NK-92 (cell line): ENCODE results near the gene MAML3.

Source experiments
- DNase-seq: peaks from one replicate; lab custom pipeline; 2025; ENCODE audit not compliant: unreplicated experiment; lab: John Stamatoyannopoulos, UW

MAML3 gene

DNA sequence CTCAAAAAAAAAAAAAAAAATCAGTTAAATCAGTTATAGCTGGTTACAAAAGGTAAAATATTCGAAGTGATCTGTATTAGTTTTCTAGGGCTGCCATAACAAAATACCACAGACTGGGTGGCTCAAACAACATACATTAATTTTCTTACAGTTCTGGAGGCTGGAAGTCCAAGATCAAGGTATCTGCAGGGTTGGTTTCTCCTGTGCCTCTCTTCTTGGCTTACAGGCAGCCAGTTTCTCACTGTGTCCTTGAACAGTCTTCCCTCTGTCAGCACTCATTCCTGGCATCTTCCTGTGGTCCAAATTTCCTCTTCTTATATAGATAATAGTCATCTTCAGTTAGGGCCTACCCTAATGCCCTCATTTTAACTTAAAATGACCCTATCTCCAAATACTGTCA, 248.5 kb downstream of the MAML3 start:
- no peak for DNase-seq

DNA sequence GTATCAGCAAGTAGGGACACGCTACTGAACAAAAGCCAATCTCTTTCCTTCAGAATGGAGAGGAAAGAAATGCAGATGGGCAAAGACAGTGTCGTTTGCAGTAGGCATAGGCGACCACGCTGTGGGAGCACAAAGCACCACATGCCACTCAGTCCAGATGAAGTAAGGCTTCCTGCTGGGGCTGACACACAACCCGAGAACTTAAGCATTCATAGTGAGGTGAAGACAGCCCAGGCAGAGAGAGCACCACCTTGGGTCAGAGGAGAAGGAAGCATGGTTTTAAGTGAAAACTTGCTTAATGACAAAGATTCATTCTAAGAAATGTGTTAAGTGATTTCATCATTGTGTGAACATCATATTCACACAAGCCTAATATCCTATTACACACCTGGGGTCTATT, 249.6 kb downstream of the MAML3 start:
- no peak for DNase-seq

GRCh38 chr4:139903845-139904244, 250.1 kb downstream of the MAML3 start:
- no peak for DNase-seq

DNA sequence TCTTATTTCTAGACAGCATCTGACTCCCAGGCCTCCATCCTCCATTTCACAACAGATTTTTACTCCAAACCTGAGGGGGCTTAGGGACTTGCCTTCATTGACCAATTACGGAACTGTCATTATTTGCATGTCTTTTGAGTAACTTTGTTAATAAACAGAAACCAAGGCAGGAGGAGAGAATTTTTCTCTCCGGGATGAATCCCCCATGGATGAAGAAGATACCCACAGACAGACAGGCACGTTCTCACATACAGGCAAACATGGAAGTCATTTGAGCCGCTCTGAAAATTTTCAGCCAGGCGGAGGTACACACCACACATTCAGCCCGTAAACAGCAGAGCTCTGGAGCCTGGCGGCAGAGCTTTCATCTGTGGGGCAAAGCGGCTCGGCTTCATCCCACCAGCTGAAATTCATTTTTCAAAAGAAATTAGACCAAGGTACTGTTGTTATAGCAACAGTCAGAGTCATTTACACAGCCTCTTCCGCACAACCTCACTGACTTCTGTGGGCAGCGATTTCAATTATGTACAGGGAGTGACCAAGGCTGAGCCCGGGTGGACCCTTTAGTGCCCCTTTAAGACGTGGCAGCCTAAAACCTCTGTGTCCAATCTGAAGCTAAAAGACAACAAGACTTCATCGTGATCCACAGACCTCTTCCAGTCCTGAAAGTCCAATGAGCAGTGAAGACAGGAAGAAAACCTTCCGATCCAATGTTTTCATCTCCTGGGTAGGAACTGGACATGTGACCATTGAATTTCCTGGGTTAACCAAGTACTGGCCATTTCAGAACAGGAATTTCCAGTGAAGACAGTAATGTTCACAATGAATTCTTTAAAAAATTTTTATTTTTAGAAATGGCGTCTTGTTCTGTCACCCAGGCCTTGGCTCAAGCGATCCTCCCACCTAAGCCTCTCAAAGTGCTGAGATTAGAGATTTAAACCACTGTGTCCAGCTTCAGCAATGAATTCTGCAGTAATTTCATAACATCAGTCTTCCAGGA, 251.4 kb downstream of the MAML3 start:
- DNase-seq, result no peak

GRCh38 chr4:139901531-139902320, 252.3 kb downstream of the MAML3 start:
- no peak for DNase-seq

- DNase-seq, result no peak
Measured at GRCh38 chr4:139900964-139901376, 253.0 kb downstream of the MAML3 start.

DNA sequence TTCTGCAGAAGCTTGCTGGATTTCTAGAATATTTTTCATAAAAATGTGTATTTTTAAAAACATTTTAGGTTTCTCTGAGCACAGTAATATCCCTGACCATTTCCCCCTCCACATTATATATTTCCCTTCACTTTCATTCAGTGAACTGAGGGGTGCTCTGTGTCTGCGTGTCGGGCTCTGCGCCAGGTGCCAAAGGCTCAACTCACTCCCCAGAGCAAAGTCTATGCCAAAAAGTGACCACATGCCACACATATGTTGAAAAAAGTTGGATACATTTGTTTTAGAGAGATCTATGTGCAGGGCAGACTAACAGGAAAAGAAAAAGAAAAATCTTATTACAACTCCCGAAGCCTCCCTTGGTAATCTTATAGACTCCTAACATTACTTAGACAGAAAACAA, 254.6 kb downstream of the MAML3 start:
- no peak for DNase-seq

DNA sequence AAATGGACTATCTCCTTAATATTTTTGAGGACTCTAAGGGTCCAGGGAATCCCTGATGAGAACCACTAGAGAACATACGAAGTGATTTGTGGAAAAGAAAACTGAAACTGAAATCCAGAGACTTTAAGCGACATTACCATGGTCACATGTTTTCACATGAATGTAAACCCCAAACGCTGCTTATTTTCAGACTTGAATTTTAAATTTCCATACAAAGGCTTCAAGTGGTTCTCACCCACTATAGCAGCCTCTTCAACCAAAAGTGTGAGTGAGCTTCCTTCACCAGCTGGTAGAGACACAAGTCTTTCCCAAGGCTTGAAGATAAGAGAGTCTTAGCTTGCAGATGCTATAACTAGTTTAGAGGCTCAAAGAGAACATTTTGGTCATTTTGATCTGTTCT, 255.7 kb downstream of the MAML3 start:
- DNase-seq, result no peak

DNA sequence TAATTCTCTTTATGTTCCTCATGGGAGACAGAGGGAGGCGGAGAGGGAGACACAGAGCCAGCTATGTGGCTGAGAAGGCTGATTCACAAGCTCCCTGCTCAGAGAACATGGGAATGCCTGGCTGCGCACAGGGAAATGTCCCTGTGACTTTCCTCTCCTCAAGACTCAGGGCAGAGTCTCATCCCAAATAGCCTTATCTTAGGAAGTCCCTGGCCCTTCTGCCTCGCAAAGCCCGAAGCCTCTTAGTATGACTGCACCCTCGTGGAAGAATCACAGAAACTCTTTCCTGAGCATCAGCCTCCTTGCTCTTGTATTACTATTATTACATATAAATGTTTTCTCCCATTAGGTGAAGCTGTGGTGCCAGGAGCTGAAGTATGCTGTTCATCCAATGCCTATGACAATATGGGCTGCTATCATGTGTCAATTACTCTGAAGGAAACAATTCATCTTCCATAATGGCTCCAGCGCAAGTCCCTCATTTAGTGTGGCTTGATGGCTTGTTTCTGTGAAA, 257.8 kb downstream of the MAML3 start:
- DNase-seq, result no peak

- DNase-seq, result no peak
Measured at GRCh38 chr4:139893801-139894200, 260.2 kb downstream of the MAML3 start.

GRCh38 chr4:139892973-139893736, 260.8 kb downstream of the MAML3 start:
- no peak for DNase-seq

GRCh38 chr4:139890816-139891215, 263.2 kb downstream of the MAML3 start:
- DNase-seq, result no peak

DNA sequence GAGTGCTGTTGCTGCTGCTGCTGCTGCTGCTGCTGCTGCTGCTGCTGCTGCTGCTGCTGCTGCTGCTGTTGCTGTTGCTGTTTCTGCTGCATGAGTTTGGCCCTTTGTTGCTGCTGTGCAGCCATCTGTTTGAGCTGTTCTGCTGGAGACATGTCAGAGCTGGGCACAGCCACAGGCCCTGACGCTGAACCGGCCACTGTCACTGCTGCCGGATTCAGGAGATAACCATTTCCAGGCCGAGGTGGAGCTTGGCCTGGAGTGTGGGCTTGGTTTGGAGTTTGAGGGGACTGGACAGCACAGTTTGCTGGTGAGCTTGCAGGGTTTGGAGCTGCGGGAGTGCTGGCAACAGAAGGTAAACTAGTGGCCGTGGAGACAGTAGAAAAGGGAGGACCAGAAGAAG, 264.1 kb downstream of the MAML3 start:
- DNase-seq, result no peak

GRCh38 chr4:139889264-139889663, 264.7 kb downstream of the MAML3 start:
- DNase-seq, result no peak

DNA sequence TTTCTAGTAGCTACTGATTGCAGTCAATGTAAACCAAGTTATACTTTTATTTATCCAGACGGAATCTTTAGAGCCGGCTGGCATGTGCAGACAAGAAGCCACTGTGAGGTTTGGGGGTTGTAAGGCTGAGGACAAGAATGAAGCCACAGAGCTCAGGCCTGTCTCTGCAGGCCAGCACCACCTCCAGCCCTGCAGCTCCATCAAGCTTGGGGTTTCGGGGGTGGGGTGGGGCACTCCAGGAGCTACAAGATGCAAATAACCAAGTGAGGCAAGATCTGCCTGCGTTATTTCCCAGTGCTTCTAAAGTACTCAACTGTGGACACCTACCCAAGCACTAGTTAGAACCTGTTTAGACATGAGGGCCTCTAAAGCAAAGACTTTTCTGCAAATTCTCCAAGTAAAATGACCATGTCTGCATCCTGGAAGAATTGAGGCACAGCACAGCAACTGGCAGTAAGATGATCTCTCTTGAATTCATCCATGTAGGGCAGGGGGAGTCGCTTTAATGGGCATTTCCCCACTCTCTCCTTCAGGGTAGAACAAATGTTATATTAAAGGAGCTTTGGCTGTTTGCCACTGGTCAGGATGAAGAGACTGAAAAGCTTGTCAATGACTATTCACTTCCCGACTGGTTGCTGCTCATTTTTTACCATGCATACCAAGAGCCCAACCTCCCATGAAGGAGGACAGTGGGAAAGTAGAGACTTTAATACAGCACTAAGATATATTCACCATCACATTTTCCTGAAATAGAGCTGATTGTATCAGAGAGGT, 265.8 kb downstream of the MAML3 start:
- no peak for DNase-seq

GRCh38 chr4:139887376-139887802, 266.6 kb downstream of the MAML3 start:
- DNase-seq, result no peak

DNA sequence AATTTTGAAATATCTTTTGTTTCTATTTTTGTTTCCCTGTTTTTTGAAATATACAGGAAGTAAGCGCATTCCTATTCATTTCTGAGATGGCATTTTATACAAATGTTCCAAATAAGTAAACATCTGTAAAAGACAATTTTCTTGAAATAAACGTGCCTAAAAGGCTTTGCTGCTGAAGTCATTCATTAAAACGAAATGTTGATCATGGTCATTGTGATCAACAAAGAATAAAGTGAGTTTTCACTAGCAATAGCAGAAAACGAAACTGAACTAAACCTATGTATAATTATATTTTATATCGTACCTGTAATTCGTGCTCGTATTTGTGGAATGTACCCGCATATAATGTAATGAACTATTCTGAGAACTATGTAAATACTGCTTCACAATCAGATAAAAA, 267.2 kb downstream of the MAML3 start:
- DNase-seq, result no peak

GRCh38 chr4:139884438-139884837, 269.5 kb downstream of the MAML3 start:
- DNase-seq, result no peak

- no peak for DNase-seq
Measured at GRCh38 chr4:139880841-139881240, 273.1 kb downstream of the MAML3 start.

- DNase-seq, result no peak
Measured at GRCh38 chr4:139878050-139878449, 275.9 kb downstream of the MAML3 start.
